HepG2 (cell line): ENCODE measurements around the gene DNAJC7. TPM values are rescaled to one million over a fixed set of nuclear protein-coding genes. Genes with fewer than 3 reads are reported as not detected.
A peak's percentile ranks its signal among the peaks of the same experiment; 100 is the strongest.

Source experiments
- ATRX ChIP-seq: sonication (generic); formaldehyde crosslinking; IDR thresholded peaks from 2 replicates; pipeline ENCODE4 v1.4.0; 2020; ENCODE audit warnings: missing genetic modification reagents, borderline replicate concordance
- ETV6 ChIP-seq: sonication (generic); formaldehyde crosslinking; conservative IDR thresholded peaks from 2 replicates; pipeline ENCODE4 v1.4.0; 2020; ENCODE audit warnings: missing genetic modification reagents
- FOXO4 ChIP-seq: sonication (generic); formaldehyde crosslinking; conservative IDR thresholded peaks from 2 replicates; pipeline ENCODE4 v1.8.1; 2023; ENCODE audit warnings: missing genetic modification reagents
- HOXA7 ChIP-seq: sonication (generic); formaldehyde crosslinking; IDR thresholded peaks from 2 replicates; pipeline ENCODE4 v1.8.1; 2022; ENCODE audit warnings: mild to moderate bottlenecking, missing genetic modification reagents, moderate library complexity
- MXD4 ChIP-seq: IDR thresholded peaks from 2 replicates; pipeline ENCODE4 v1.6.1; 2016; ENCODE audit warnings: mild to moderate bottlenecking, missing biosample characterization, missing genetic modification reagents
- MZF1 ChIP-seq: sonication (generic); formaldehyde crosslinking; IDR thresholded peaks from 2 replicates; pipeline ENCODE4 v1.8.1; 2023; ENCODE audit warnings: mild to moderate bottlenecking, missing genetic modification reagents, borderline replicate concordance
- NR1H2 ChIP-seq: sonication (generic); formaldehyde crosslinking; IDR thresholded peaks from 2 replicates; pipeline ENCODE4 v1.8.1; 2022; ENCODE audit warnings: low read depth, missing genetic modification reagents, borderline replicate concordance
- PATZ1 ChIP-seq: sonication (generic); formaldehyde crosslinking; IDR thresholded peaks from 2 replicates; pipeline ENCODE4 v1.4.0; 2020; ENCODE audit warnings: missing genetic modification reagents
- RFX1 ChIP-seq: fragments of 450-650 bp; IDR thresholded peaks from 2 replicates; pipeline ENCODE4 v1.6.1; 2017
- RXRA ChIP-seq: sonication (generic); formaldehyde crosslinking; IDR thresholded peaks from 2 replicates; pipeline ENCODE4 v1.5.1; 2020; ENCODE audit warnings: missing genetic modification reagents
- SMAD3 ChIP-seq: sonication (generic); formaldehyde crosslinking; IDR thresholded peaks from 2 replicates; pipeline ENCODE4 v1.4.0; 2020; ENCODE audit warnings: missing genetic modification reagents
- SOX13 ChIP-seq, 3 experiments: fragments of 450-650 bp in 1 of 3; sonication (generic) in 1 of 3; formaldehyde crosslinking in 1 of 3; IDR thresholded peaks in 2 of 3; conservative IDR thresholded peaks in 1 of 3; 2 replicates each; pipeline versions ENCODE4 v1.5.0 to v1.6.1; 2016 to 2020; ENCODE audit warnings: antibody characterized with exemption in 1 of 3, mild to moderate bottlenecking in 1 of 3, missing compliant biosample characterization in 1 of 3, missing genetic modification reagents in 1 of 3, moderate library complexity in 1 of 3
- SOX5 ChIP-seq: IDR thresholded peaks from 2 replicates; pipeline ENCODE4 v1.6.1; 2016; ENCODE audit warnings: borderline replicate concordance
- SRSF1 ChIP-seq: fragments of 200-400 bp; formaldehyde crosslinking; optimal IDR thresholded peaks from 2 replicates; pipeline ENCODE3; 2017; ENCODE audit warnings: mild to moderate bottlenecking, low read depth, low read length, moderate library complexity
- STAG1 ChIP-seq: sonication (generic); formaldehyde crosslinking; IDR thresholded peaks from 2 replicates; pipeline ENCODE4 v1.4.0; 2020; ENCODE audit warnings: missing genetic modification reagents
- TBL1XR1 ChIP-seq: fragments of 150-350 bp; IDR thresholded peaks from 2 replicates; pipeline ENCODE4 v1.6.1; 2014; ENCODE audit warnings: borderline replicate concordance, low read length; ENCODE audit not compliant: partially characterized antibody
- ZC3H4 ChIP-seq: sonication (generic); formaldehyde crosslinking; IDR thresholded peaks from 2 replicates; pipeline ENCODE4 v1.4.0; 2020; ENCODE audit warnings: missing genetic modification reagents, borderline replicate concordance
- ZFP36 ChIP-seq: fragments of 150-350 bp; IDR thresholded peaks from 2 replicates; pipeline ENCODE4 v1.6.1; 2018; ENCODE audit warnings: borderline replicate concordance, low read length, low read depth; ENCODE audit not compliant: partially characterized antibody
- ZFY ChIP-seq: sonication (generic); formaldehyde crosslinking; IDR thresholded peaks from 2 replicates; pipeline ENCODE4 v1.4.0; 2020; ENCODE audit warnings: missing genetic modification reagents
- ZNF207 ChIP-seq: fragments of 450-650 bp; IDR thresholded peaks from 2 replicates; pipeline ENCODE4 v1.6.1; 2016; ENCODE audit warnings: antibody characterized with exemption, borderline replicate concordance
- ZNF280D ChIP-seq: sonication (generic); formaldehyde crosslinking; IDR thresholded peaks from 2 replicates; pipeline ENCODE4 v1.5.1; 2020; ENCODE audit warnings: mild to moderate bottlenecking, missing genetic modification reagents
- ZNF883 ChIP-seq: sonication (generic); formaldehyde crosslinking; IDR thresholded peaks from 2 replicates; pipeline ENCODE4 v1.5.1; 2020; ENCODE audit warnings: mild to moderate bottlenecking, missing genetic modification reagents; ENCODE audit errors: not compliant biosample characterization
- polyA plus RNA-seq, 8 experiments: library from polyadenylated mRNA; depleted of rRNA in 3 of 8; stranded (reverse) in 7 of 8; unstranded in 1 of 8; fragments of >200 nt; fragmentation: Illumina TruSeq in 4 of 8; extraction: Trizol in 4 of 8; gene quantifications; 2 replicates each; pipeline versions ENCODE4 v1.2.1 to v1.2.3, GENCODE V29; 2011 to 2016; ENCODE audit warnings: low read depth in 4 of 8, missing spikeins in 1 of 8, mixed read lengths in 1 of 8; ENCODE audit not compliant: insufficient read depth in 1 of 8
- total RNA-seq, 5 experiments: library from RNA; depleted of rRNA; stranded (reverse); fragments of >200 nt; fragmentation: Illumina TruSeq; extraction: Trizol; gene quantifications; 2 replicates each; pipeline ENCODE4 v1.2.3, GENCODE V29; 2016; ENCODE audit warnings: low read depth in 1 of 5

Gene DNAJC7
- total and polyA plus RNA-seq, 2 of the 13 experiments (the other 11 are each of a cell fraction or from before 2014, with no cell fraction given), result 47.7 to 132 TPM

- TF ChIP-seq SOX13 (IDR thresholded peaks at IDR 0.05), result no peak
- peak in 1 of 2 experiments; percentile 90; a peak in 2 of 4 replicates for TF ChIP-seq SOX13 (CRISPR knock-in tag; conservative IDR thresholded peaks at IDR 0.05 in 1 of 2, IDR thresholded peaks at IDR 0.05 in 1 of 2)
- TF ChIP-seq PATZ1 (CRISPR knock-in tag), result peak; percentile 84
- TF ChIP-seq ETV6 (CRISPR knock-in tag), result 0 out of 2 replicates have a peak, but pooled peaks have one; percentile 16
- 0 out of 2 replicates have a peak, but pooled peaks have one; percentile 6 for TF ChIP-seq FOXO4
- peak; percentile 23 for TF ChIP-seq SRSF1
- TF ChIP-seq ATRX (CRISPR knock-in tag), result no peak
- peak; percentile 31 for TF ChIP-seq TBL1XR1
- 0 out of 2 replicates have a peak, but pooled peaks have one; percentile 12 for TF ChIP-seq ZC3H4
- TF ChIP-seq ZNF280D (CRISPR knock-in tag), result peak; percentile 35; the same call in 1 of the 2 replicates
- TF ChIP-seq STAG1 (CRISPR knock-in tag), result no peak
- peak; percentile 43 for TF ChIP-seq ZFP36
- TF ChIP-seq NR1H2 (CRISPR knock-in tag), result 0 out of 2 replicates have a peak, but pooled peaks have one; percentile 32
- TF ChIP-seq RXRA (CRISPR knock-in tag), result peak; percentile 67
- TF ChIP-seq MXD4 (CRISPR knock-in tag), result no peak
- 0 out of 2 replicates have a peak, but pooled peaks have one; percentile 10 for TF ChIP-seq HOXA7 (CRISPR knock-in tag)
- no peak for TF ChIP-seq RFX1
- TF ChIP-seq SOX5, result peak; percentile 80; the same call in 1 of the 2 replicates
- TF ChIP-seq ZNF207, result no peak
- TF ChIP-seq MZF1 (CRISPR knock-in tag), result 0 out of 2 replicates have a peak, but pooled peaks have one; percentile 51
- TF ChIP-seq SMAD3 (CRISPR knock-in tag), result no peak
- TF ChIP-seq ZNF883, result no peak
- TF ChIP-seq ZFY (CRISPR knock-in tag), result no peak
These were observed 49.9 kb downstream of the DNAJC7 start (continued) for GRCh38 chr17:41967141-41967920.
